Spleen (tissue), 11 donors: Measurements from ENCODE around the gene INO80C. TPM values are rescaled to one million over a fixed set of nuclear protein-coding genes. Genes with fewer than 3 reads are reported as not detected.

Experiments
- DNase-seq: peaks from one replicate; pipeline ENCODE4 v3.0.0-alpha.2; 2020
- H3K27ac ChIP-seq, 8 donors: fragments of 200-600 bp; sonication (generic) in 7 of 8; 1 replicate in 4 of 8; 2 replicates in 4 of 8; pipeline versions ENCODE4 v1.5.0 to v1.8.0; 2016 to 2021; ENCODE audit warnings: inconsistent platforms in 4 of 8, mild to moderate bottlenecking in 4 of 8, moderate library complexity in 1 of 8
- H3K27me3 ChIP-seq, 7 donors: fragments of 200-600 bp; sonication (generic) in 6 of 7; replicated peaks in 1 of 7; 1 replicate in 4 of 7; 2 replicates in 3 of 7; pipeline versions ENCODE4 v1.5.0 to v1.8.0; 2016 to 2021; ENCODE audit warnings: inconsistent platforms in 3 of 7, mild to moderate bottlenecking in 1 of 7
- H3K36me3 ChIP-seq, 6 donors: fragments of 200-600 bp; sonication (generic) in 5 of 6; 1 replicate in 4 of 6; 2 replicates in 2 of 6; pipeline versions ENCODE4 v1.5.0 to v1.8.0; 2016 to 2021; ENCODE audit warnings: inconsistent platforms in 2 of 6
- H3K4me1 ChIP-seq, 6 donors: fragments of 200-600 bp; sonication (generic) in 5 of 6; 1 replicate in 3 of 6; 2 replicates in 3 of 6; pipeline versions ENCODE4 v1.5.0 to v1.8.0; 2016 to 2021; ENCODE audit warnings: inconsistent platforms in 3 of 6
- H3K4me3 ChIP-seq, 8 donors: fragments of 200-600 bp; sonication (generic) in 7 of 8; 1 replicate in 4 of 8; 2 replicates in 4 of 8; pipeline versions ENCODE4 v1.5.0 to v1.8.0; 2016 to 2021; ENCODE audit warnings: inconsistent platforms in 4 of 8, mild to moderate bottlenecking in 4 of 8, moderate library complexity in 2 of 8
- H3K9me3 ChIP-seq, 8 donors: fragments of 200-600 bp; sonication (generic) in 7 of 8; 1 replicate in 4 of 8; 2 replicates in 4 of 8; pipeline versions ENCODE4 v1.5.0 to v1.8.0; 2016 to 2021; ENCODE audit warnings: inconsistent platforms in 4 of 8
- POLR2A ChIP-seq, 3 donors: fragments of 450-650 bp; IDR thresholded peaks; one replicate each; pipeline ENCODE4 v1.5.1; 2017; ENCODE audit warnings: antibody characterized with exemption in 3 of 3, mild to moderate bottlenecking in 1 of 3
- POLR2AphosphoS5 ChIP-seq, 3 donors: sonication (generic); formaldehyde crosslinking; IDR thresholded peaks; one replicate each; pipeline ENCODE4 v1.5.1; 2017; ENCODE audit warnings: antibody characterized with exemption in 3 of 3
- WGBS, 5 donors: extraction: QIAGEN DNeasy Blood & Tissue Kit in 3 of 5; methylation state at CpG; one replicate each; pipeline versions ENCODE4 v1.1.5 to v1.1.7; 2013 to 2018; 5-methylcytosine and 5-hydroxymethylcytosine counted together
- intact Hi-C: fragments of 100-400 bp; cut with DNase I; formaldehyde crosslinking; loops from one replicate; pipeline ENCODE4 v1.15.0; 2023; ENCODE audit warnings: low total_unique reads
- polyA plus RNA-seq, 3 donors: library from polyadenylated mRNA; stranded (reverse); fragments of 200-250 nt; gene quantifications; one replicate each; pipeline ENCODE4 v1.2.1, GENCODE V29; 2013
- total RNA-seq, 7 donors: library from RNA; depleted of rRNA in 3 of 7; stranded (reverse); fragments of >200 nt in 3 of 7; fragmentation: NEBNext Ultra II Directional in 4 of 7; extraction: Animal tissue kit (Norgen Biotek cat#: 25700) in 4 of 7; gene quantifications; one replicate each; pipeline versions ENCODE4 v1.1.0 to v1.2.1, GENCODE V29; 2016 to 2021
- TF ChIP-seq, protein P1 (sequence below), 11 experiments: fragments of 200-600 bp in 7 of 11; fragments of 450-650 bp in 4 of 11; sonication (generic) in 4 of 11; IDR thresholded peaks in 8 of 11; conservative IDR thresholded peaks in 3 of 11; 1 replicate in 7 of 11; 2 replicates in 4 of 11; pipeline versions ENCODE4 v1.4.0 to v1.8.0; 2016 to 2021; ENCODE audit warnings: antibody characterized with exemption in 11 of 11, inconsistent platforms in 4 of 11, mild to moderate bottlenecking in 1 of 11
- donor health status: healthy with polysubstance abuse.
- donor health status: DM: no; HTN: no; CAD: no; lungs with moderate emphysema.
- donor health status: DM: no; HTN: no; CAD: no.
- donor health status: Bipolar disorder and iron deficiency.
- donor health status: healthy.
- donor health status: DM: no; HTN: no; CAD: no.
- donor health status: DM: yes; HTN: yes; CAD: no.

Gene INO80C
- total and polyA plus RNA-seq, 10 donors = 18.9 to 57.5 (median 34.5) TPM

DNA sequence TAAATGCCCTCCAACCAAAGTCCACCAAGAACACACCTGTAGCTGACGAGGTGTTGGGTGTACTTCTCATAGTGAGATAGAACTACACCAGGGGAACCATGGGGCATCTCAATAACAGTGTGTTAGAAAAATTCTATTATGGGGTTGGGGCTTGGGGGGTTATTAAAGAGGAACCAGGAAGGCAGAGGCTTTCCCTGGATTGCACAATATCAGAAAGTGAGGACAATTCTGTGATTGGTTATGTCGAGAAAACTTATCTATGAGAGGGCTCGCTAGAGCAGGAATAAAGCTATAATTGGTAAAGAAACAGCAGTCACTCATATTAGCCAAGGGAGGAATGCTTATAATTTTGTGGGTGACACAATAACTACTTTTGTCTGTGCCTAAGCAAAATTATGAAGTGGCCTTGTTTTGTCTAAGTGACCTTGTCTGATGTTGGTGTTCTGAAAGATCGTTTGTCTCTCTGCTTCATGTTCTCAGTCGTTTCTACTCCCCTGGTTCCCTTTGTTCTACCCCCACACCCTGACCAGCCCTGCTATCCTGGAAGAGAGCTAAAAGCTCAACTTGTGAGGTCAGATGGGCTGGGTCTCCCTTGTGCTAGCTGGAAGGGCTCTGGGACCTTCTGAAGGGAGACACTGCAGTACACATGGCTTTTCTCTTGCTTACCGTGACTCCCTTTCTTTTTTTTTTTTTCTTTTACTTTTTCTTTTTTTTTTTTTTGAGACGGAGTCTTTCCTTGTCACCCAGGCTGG, 21.6 kb upstream of the INO80C start:
- Histone ChIP-seq H3K9me3 (no peaks in the 10 kb centered on the region), H3K27ac (peak overlapping the region in 3 of 8 donors; percentile 6 to 31 (median 18)), H3K4me3 (no peak overlapping the region), H3K4me1 (peaks cover 9 to 28% (median 15%) of the 10 kb centered on the region in 6 donors), H3K36me3 (no peaks in the 10 kb centered on the region), H3K27me3 (no peaks in the 10 kb centered on the region)
- intact Hi-C loops = no loop called here
- DNase-seq = no peak
- WGBS, 5 donors = 69 to 83% (median 71%) methylated on average over 7 of the region's 7 CpGs
- no peak for TF ChIP-seq POLR2A (IDR thresholded peaks at IDR 0.05)
- TF ChIP-seq POLR2AphosphoS5 (IDR thresholded peaks at IDR 0.05) = no peak
- TF ChIP-seq, protein P1, sequence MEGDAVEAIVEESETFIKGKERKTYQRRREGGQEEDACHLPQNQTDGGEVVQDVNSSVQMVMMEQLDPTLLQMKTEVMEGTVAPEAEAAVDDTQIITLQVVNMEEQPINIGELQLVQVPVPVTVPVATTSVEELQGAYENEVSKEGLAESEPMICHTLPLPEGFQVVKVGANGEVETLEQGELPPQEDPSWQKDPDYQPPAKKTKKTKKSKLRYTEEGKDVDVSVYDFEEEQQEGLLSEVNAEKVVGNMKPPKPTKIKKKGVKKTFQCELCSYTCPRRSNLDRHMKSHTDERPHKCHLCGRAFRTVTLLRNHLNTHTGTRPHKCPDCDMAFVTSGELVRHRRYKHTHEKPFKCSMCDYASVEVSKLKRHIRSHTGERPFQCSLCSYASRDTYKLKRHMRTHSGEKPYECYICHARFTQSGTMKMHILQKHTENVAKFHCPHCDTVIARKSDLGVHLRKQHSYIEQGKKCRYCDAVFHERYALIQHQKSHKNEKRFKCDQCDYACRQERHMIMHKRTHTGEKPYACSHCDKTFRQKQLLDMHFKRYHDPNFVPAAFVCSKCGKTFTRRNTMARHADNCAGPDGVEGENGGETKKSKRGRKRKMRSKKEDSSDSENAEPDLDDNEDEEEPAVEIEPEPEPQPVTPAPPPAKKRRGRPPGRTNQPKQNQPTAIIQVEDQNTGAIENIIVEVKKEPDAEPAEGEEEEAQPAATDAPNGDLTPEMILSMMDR (IDR thresholded peaks at IDR 0.05 in 8 of 11, conservative IDR thresholded peaks at IDR 0.05 in 3 of 11) = no peak

DNA sequence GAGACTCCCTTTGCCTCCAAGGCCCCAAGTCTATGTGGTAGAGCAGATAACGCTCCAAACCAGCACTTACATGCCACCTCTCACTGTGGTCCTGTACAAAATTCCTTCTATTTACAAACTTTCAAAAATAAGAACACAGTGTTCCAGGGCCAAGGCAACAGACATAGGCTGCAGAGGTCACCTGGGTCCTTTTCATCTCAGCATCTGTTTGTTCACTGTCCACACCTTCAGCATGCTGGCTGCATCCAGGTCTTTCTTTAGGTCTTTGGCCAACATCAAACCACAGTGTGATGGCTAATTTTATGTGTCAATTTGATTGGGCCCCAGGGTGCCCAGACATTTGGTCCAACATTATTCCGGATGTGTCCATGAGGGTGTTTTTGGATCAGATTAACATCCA, 20.0 kb upstream of the INO80C start:
- no peak for DNase-seq
- peak overlapping the region in 5 of 8 donors; percentile 11 to 22 (median 14) for H3K27ac ChIP-seq
- H3K36me3 ChIP-seq = no peaks in the 10 kb centered on the region
- intact Hi-C loops = no loop called here
- WGBS, 5 donors = 84 to 100% (median 92%) methylated on average over 2 of the region's 2 CpGs
- no peaks in the 10 kb centered on the region for H3K27me3 ChIP-seq
- TF ChIP-seq POLR2AphosphoS5 (IDR thresholded peaks at IDR 0.05) (no peak), POLR2A (IDR thresholded peaks at IDR 0.05) (no peak)
- TF ChIP-seq, protein P1 (IDR thresholded peaks at IDR 0.05 in 8 of 11, conservative IDR thresholded peaks at IDR 0.05 in 3 of 11) = no peak
- no peak overlapping the region for H3K4me3 ChIP-seq
- no peaks in the 10 kb centered on the region for H3K9me3 ChIP-seq
- peaks cover under 1 to 13% (median 3%) of the 10 kb centered on the region in 6 donors for H3K4me1 ChIP-seq

DNA sequence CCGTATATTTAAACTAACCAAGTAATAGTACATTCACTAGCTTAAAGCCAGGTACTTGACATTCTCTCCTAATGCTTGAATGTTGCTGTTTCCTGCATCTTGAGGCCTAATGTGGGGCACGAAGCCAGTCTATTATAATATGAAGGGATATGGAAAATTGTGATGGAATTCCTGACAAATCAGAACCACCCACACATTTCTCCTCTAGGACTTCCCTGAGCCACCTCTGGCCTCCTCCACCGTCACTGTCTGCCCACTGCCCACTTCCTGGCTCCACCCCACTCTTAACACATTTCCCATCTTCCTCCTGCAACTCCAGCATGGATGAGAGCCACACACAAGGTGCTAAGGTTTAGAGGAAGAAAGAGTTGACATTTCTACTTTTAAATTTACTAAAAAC, 19.0 kb upstream of the INO80C start:
- Histone ChIP-seq H3K4me1 (peaks cover 0 to 6% (median 0%) of the 10 kb centered on the region in 6 donors), H3K27ac (peak overlapping the region in 5 of 8 donors; percentile 11 to 22 (median 14)), H3K27me3 (no peaks in the 10 kb centered on the region), H3K36me3 (no peaks in the 10 kb centered on the region), H3K9me3 (no peaks in the 10 kb centered on the region), H3K4me3 (no peak overlapping the region)
- TF ChIP-seq POLR2A (IDR thresholded peaks at IDR 0.05) (no peak), POLR2AphosphoS5 (IDR thresholded peaks at IDR 0.05) (no peak)
- TF ChIP-seq, protein P1 (IDR thresholded peaks at IDR 0.05 in 8 of 11, conservative IDR thresholded peaks at IDR 0.05 in 3 of 11) = no peak
- WGBS, 5 donors = 58 to 78% (median 60%) methylated on average over 3 of the region's 3 CpGs
- intact Hi-C loops = no loop called here
- DNase-seq = no peak

DNA sequence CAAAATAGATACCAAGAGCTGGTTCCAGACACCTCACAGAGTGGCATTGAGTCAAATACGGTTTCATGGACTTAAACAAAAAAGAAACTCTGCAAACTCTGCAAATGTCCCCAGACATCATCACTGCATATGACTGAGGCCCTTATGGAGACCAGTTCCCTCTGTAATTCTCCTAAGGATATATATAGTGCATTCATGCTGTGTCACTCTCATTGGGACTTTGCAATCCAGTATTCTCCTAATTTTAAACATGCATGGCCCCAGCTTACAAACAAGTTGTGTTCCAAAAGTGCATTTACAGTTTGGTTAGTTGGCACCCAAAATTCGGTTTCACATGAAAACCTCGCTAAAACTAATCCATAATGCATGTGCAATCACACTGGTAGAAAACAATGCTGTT, 18.6 kb upstream of the INO80C start:
- Histone ChIP-seq H3K4me3 (no peak overlapping the region), H3K27ac (peak overlapping the region in 1 of 8 donors; percentile 22), H3K4me1 (peaks cover 0 to 6% (median 0%) of the 10 kb centered on the region in 6 donors), H3K27me3 (no peaks in the 10 kb centered on the region), H3K9me3 (no peaks in the 10 kb centered on the region), H3K36me3 (no peaks in the 10 kb centered on the region)
- DNase-seq = no peak
- 89 to 93% (median 91%) methylated on average over 3 of the region's 3 CpGs for WGBS, 5 donors
- intact Hi-C loops = no loop called here
- TF ChIP-seq, protein P1 (IDR thresholded peaks at IDR 0.05 in 8 of 11, conservative IDR thresholded peaks at IDR 0.05 in 3 of 11) = no peak
- TF ChIP-seq POLR2A (IDR thresholded peaks at IDR 0.05) (no peak), POLR2AphosphoS5 (IDR thresholded peaks at IDR 0.05) (no peak)
